HG03139 (cell line): ENCODE measurements around the gene INTU.
A peak's percentile ranks its signal among the peaks of the same experiment; 100 is the strongest.
"Not testable (repeated sequence)": the region's sequence is repeated elsewhere in the genome, so short reads cannot be mapped to it uniquely, and the experiment has no call there.

Experiments used
- ATAC-seq: cut with Tn5 transposase; IDR thresholded peaks from one replicate; pipeline ENCODE4 v1.9.1; 2021; ENCODE audit not compliant: unreplicated experiment

The INTU gene

DNA sequence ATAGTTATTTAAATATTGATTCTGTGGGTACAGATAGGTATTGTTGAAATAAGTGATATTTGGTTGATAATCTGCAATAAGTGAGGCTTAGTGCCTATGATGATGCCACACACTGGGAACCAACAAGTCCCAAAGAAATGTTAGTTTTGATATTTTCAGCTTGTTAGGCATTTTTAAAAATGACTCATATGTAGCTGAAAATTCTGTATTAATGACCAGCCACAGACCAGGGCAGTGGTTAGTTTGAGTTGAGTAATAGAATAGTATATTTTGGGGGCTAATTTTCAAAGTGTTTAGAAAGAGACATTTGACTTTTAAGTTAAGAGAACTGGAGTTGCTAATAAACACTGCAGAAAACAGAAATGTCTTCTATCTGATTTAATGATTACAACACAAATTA lies 9.4 kb downstream of the INTU start:
- ATAC-seq = no peak

- no peak for ATAC-seq
These were observed 11.0 kb downstream of the INTU start for GRCh38 chr4:127643791-127644190.

DNA sequence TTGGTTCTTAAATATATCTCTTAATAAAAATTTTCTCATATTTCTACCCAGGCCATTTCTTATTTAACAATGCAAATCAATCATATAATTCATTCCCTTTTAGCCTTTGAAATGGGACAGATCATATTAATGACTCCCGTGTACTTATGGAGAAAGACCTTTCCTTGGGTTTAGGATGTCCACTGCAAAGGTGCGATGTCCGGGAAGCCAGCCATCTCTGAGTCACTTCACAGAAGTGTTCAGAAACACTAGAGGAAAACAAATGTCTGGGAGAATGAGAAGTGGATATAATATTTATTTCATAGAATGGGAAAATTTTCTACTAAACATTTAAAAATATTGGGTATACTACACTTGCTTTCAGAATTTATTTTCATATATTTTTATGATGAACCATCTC lies 15.3 kb downstream of the INTU start:
- no peak for ATAC-seq

DNA sequence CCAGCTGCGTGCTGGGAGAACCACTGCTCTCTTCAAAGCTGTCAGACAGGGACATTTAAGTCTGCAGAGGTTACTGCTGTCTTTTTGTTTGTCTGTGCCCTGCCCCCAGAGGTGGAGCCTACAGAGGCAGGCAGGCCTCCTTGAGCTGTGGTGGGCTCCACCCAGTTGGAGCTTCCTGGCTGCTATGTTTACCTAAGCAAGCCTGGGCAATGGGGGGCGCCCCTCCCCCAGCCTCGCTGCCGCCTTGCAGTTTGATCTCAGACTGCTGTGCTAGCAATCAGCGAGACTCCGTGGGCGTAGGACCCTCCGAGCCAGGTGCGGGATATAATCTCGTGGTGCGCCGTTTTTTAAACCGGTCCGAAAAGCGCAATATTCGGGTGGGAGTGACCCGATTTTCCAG lies 22.8 kb downstream of the INTU start:
- not testable (repeated sequence) for ATAC-seq

GRCh38 chr4:127656047-127656680 lies 23.4 kb downstream of the INTU start:
- ATAC-seq = no peak

DNA sequence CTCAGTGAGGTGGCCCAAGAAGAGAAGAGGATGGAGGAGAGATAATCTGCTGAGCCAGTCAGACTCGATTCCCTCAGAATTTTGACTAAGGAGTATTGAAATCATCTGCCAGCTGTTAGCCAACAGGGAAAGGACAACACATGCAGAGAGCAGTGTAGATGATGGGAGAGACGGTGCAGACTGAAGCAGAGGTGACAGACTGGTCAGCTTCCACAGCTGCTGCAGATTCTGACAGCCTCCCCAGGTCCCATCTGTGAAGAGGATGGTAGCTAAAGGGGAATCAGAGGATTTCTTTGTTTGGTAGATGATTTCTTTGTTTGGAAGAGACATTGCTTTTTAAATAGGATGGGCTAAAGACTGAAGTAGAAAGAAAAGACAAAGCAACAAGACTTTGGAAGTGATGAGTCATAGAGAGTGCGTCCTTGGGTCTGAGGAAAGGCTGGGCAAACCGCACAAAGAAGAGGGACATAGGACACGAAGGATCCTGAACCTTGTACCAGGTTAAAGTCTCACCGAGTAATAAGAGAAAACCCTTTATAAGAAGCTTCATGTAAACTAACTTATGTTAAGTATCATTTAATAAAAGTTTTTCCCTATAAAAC lies 27.6 kb downstream of the INTU start:
- no peak for ATAC-seq

- ATAC-seq = no peak
These were observed 34.4 kb downstream of the INTU start for GRCh38 chr4:127667116-127667515.

- no peak for ATAC-seq
These were observed 35.0 kb downstream of the INTU start for GRCh38 chr4:127667772-127668171.

DNA sequence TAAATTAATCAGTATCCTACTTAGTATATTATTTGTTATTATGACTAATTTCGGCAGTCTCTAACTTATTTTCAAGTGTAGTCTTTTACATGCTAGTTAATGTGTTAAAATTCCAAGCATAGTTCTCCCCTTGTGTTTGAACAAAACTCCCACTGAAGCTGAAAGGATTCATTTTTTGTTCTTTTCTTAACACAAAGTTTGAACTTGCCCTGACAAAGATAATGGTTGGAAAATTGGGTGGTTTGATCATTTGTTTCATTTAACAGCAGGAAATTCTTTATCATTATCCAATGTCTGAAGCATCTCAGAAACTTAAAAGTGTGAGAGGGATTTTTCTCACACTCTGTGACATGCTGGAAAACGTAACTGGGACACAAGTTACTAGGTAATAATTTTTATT lies 36.0 kb downstream of the INTU start:
- no peak for ATAC-seq

DNA sequence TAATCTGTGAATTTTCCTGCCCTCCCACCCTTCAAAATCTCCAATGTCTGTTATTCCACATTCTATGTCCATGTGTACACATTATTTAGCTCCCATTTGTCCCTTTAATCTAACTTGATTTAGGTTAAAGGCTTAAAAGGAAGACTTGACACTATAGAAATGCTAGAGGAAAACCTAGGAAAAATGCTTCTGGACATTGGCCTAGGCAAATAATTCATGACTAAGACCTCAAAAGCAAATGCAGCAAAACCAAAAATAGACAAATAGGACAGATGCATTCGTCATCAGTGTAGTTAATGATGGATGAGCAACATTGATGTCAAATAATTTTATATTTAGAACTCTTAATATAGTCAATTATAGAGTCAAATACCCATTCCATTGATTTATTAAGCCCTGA lies 36.9 kb downstream of the INTU start:
- ATAC-seq = no peak

DNA sequence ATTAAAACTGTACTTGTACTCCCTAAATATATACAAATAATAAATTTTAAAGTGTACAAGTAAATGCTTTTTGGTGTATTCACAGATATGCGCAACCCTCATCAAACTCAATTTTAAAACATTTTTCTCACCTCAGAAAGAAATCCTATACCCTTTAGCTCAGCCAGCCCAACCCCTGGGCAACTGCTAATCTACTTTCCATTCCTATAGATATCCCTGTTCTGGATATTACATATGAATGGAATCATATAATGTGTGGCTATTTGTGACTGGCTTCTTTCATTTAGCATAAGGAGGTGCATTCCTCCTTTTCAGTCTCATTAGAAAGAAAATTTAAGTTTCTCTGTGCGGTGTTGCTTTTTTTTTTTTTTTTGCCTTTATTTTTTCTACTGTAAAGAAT lies 39.4 kb downstream of the INTU start:
- ATAC-seq = no peak

GRCh38 chr4:127685292-127685691 lies 52.5 kb downstream of the INTU start:
- no peak for ATAC-seq

DNA sequence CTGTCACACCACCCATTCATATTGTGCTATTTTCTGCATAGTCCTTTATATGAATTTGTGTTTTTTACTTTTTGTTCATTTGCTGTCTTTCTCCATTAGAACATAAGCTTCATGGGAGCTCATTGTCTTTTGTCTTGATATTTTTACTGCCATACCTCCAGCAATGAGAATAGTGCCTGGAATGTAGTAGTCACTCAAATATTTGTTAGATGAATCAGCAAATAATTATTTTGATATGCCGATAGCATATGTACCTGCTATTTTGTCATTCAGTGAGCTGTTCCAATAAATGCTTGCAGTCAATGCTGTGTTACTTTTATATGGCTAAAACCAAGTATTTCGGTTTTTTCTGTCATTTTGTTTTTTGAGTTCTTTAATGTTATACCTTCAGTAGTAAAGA lies 53.9 kb downstream of the INTU start:
- ATAC-seq = no peak

DNA sequence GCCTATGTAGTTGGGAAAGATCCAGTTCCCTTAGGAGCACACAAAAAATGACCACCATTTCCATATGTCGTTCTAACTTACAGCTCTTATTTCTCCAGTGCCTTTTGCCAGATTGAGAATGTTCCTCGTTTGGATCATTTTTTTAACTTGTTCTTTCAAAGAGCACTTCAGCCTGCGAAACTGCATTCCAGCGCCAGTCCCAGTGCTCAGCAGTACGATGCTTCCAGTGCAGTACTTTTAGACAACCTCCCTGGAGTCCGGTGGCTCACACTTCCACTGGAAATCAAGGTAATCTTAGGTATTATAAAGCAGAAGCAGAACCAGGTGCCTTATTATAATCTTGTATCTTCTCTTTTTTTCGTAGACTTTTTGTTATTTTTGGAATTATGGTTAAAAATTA lies 54.8 kb downstream of the INTU start:
- ATAC-seq = no peak

GRCh38 chr4:127698789-127699200 lies 66.0 kb downstream of the INTU start:
- ATAC-seq = peak; percentile 100

DNA sequence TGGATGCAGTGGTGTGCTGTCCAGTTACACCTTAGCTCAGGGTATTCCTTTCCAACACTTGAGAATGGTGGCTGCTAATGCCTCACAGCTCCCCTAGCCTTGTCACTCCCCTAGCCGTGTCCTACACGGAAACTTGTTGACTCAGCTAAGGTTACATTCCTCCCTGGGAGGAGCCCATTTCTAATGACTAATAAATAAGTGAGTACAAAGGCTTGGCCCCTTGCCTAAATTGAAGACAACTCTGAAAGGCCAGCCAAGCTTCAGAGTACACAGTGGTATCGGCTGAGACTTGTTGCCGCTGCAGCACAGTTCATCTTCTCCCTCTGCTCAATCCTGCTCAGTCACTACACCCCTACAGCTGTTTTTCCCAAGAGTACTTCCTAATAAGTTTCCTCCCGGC lies 76.2 kb downstream of the INTU start:
- ATAC-seq = no peak

- no peak for ATAC-seq
These were observed 76.7 kb downstream of the INTU start for GRCh38 chr4:127709456-127709855.

DNA sequence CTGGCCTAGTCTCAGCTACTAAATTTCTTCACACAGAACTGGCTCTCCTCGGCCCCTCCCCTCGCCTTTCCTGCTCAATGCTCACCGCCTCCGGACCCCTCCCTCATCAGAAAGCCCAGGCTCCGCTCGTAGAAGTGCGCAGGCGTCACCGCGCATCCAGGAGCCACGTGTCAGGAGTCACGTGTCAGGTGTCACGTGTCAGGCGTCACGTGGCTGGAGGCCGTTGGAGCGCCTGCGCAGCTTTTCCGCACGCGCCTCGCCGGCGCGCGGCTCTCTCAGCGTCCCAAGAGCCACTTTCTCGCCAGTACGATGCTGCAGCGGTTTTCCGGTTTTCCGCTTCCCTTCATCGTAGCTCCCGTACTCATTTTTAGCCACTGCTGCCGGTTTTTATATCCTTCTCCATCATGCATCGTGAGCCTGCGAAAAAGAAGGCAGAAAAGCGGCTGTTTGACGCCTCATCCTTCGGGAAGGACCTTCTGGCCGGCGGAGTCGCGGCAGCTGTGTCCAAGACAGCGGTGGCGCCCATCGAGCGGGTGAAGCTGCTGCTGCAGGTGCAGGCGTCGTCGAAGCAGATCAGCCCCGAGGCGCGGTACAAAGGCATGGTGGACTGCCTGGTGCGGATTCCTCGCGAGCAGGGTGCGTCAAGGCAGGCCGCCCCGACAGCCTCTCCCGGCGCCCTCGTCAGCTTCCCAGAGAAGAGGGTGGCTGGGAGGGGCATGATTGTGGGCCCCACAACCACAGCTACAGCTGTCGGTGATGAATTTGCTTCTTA lies 97.6 kb downstream of the INTU start, which contains the start of gene SLC25A31:
SLC25A31 (plus strand) TSS at position 259 of the 772 bp plus-strand sequence; CDS start at position 405, 146 bp downstream.
- ATAC-seq = no peak

- no peak for ATAC-seq
These were observed 98.6 kb downstream of the INTU start for GRCh38 chr4:127731406-127731805.

GRCh38 chr4:127732623-127733328 lies 100.0 kb downstream of the INTU start:
- peak; percentile 65 for ATAC-seq

DNA sequence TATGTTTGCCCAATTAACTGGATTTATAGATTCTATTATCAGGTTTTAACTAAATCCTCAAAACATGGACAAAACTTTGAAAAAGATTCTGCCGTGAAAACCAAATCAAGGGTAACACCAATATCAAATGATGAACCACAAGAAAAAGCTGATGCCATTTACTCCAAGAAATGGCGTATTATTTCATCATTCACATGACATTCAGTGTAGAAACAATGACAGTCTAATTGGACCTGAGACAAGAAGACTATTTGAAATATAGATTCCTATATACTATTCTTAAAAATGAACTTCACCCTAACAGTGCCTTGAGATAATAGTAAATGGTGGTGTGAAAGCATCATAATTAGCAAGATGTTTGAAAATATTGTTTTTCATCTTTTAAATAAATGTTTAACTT lies 102.2 kb downstream of the INTU start:
- no peak for ATAC-seq

- no peak for ATAC-seq
These were observed 104.5 kb downstream of the INTU start for GRCh38 chr4:127737295-127737694.
